C1 segment of cervical spinal cord (tissue), 14 donors: Measurements from ENCODE around the gene BACE2.

Source experiments
- DNase-seq, 14 donors: peaks; one replicate each; lab custom pipeline; 2025; lab: John Stamatoyannopoulos, UW

The BACE2 gene

DNA sequence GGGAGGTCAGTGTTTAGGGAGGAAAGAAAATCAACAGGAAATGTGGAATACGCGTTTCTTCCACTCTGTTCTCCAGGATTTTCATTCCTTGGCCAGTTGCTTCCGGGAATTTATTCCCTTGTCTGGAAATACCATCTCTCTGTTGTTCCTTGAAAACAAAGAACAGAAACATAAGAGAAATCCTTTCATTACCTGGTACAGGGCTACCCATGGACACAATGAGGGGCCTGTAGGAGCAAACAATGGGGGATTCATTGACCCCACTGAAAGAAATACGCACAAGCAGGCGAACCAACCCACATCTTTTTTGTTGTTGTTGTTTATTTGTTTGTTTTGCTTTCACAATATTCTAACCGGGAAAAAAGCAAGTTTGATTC, 20.0 kb upstream of the BACE2 start:
- DNase-seq: peak in 2 of 14 donors; percentile 25 to 45

DNA sequence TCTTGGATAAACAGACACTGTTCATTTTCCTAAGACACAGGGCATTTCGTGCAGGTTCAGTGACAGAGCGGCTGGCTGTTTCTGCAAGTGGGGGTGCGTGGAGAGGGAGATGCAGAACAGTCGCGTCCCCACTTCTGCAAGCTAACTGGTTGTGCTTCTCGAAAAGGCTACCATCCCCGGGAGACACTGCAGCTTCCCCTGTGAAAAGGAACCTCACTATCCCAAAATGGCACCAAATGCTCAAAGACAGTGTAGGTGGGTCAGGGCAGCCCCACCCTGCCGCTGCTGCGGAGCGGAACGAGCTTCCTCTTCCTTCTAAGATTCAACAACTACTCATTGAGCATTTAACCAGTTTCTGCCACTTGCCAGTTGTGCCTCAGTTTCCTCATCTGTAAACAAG, 19.2 kb upstream of the BACE2 start:
- DNase-seq: no peak

DNA sequence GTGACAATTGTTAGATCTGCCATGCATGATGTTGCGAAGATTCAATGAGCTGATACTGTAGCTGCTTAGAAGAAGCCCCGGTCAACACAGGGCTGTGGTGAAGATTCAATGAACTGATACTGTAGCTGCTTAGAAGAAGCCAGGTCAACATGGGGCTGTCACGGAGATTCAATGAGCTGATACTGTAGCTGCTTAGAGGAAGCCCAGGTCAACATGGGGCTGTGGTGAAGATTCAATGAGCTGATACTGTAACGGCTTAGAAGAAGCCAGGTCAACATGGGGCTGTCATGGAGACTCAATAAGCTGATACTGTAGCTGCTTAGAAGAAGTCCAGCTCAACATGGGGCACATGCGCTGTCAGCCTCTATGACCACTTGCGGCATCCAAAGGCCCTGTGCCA, 18.8 kb upstream of the BACE2 start:
- no peak for DNase-seq

DNA sequence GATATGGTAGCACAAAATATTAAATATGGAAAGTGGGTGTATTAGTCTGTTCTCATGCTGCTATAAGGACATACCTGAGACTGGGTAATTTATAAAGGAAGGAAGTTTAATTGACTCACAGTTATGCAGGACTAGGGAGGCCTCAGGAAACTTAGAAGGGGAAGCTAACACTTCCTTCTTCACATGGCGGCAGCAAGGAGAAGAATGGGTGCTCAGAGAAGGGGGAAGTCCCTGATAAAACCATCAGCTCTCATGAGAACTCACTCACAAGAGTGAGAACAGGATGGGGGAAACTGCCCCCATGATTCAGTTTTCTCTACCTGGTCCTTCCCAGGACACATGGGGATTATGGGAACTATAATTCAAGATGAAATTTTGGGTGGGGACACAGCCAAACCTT, 15.8 kb upstream of the BACE2 start:
- no peak for DNase-seq

DNA sequence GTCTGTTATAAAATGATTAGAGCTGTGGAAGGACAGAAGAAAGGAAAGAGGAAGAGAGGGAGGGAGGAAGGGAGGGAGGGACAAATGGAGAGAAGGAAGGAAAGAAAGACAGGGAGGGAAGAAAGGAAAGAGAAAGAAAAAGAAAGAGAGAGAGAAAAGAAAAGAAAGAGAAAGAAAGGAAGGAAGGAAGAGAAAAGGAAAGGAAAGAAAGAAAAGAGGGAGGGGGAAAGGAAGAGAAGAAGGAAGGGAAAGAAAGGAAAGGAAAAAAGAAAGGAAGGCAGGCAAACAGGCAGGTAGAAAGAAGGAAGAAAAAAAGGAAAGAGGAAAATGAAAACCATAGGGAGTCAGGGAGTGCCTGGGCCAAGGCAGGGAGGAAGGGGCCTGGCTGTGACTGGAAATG, 14.5 kb upstream of the BACE2 start:
- no peak for DNase-seq

DNA sequence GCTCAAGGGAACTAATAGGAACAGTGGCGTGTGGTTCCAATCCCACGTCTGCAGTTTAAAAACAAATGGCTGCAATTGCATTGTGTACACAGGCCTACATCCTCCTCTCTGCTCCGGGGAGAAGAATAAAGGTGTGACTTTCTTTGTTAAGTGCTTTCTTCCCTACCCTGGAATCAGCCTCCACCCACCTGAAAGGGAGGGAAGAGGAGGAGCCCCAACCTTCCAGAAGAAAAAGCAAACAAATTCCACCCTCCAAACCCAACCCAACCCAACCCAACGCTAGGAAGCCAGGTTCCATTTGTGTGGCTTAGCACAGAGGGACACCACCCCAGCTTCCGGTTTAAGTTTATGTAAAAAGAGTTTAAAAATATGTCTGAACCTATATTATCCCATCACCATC, 11.8 kb upstream of the BACE2 start:
- DNase-seq: no peak

DNA sequence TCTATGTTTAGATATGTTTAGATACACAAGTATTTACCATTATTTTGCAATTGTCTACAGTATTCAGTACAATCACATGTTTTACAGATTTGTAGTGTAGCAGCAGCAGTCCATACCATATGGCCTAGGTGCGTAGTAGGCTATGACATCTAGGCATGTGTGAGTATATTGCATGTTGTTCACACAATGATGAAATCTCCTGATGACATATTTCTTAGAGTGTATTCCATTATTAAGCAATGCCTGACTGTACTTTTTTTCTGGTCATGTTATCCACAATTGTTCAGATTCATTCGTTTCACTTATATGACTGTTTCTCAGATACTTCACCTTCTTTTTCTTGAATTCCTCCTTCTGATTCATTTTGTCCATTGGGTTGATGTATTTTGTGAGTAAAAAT, 9.9 kb upstream of the BACE2 start:
- no peak for DNase-seq

DNA sequence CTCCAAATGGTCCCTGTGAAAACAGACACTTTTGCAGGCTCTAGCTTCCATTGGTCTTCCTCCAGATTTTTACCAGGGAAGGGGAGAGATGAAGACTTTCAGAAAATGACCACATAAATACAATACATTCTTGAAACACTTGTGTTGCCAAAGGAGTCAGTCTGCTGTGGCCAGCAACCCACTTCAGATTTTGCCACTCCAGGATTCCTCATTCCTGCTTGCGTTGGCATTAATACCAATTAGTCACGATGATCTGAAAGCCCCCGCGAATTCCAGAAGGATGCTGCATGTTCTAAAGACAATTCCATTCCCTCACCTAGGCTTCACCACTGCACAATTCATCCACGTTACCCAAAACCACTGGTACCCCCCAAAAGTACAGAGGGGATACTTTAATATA, 7.9 kb upstream of the BACE2 start:
- DNase-seq: no peak

DNA sequence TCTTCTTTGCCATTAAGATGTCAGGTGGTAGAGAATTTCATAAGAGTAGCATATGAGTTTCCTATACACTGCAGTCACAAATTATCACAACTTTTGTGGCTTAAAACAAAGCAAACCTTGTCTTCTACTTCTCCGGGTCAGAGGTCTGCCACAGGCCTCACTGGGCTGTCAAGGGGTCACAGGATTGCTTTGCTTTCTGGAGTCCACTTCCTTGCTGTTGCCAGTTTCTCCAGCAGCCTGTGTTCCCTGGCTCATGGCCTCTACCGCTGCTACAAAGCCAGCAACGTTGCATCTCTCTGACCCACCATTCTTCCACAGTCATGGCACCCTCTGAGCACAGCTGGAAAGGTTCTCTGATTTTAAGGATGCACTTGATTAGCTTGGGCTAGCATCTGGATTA, 6.5 kb upstream of the BACE2 start:
- DNase-seq: no peak

DNA sequence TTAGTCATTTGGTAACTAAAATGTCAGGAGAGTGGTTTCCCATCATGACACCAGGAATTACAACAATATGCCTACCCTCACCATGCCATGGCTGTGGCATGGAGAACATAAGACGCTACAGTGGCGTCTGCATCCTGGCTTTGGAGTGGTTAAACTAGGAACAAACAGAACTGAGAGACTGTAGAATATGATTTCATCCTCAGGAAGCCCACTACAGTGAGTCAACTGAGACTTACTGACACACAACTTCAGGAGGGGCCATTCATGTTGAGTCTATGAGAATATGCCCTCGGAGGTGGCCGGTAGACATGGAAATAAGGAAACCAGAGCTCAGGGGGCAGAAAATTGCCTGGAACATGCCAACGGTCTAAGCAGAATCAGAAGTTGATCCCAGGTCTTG, 5.9 kb upstream of the BACE2 start:
- DNase-seq: no peak

DNA sequence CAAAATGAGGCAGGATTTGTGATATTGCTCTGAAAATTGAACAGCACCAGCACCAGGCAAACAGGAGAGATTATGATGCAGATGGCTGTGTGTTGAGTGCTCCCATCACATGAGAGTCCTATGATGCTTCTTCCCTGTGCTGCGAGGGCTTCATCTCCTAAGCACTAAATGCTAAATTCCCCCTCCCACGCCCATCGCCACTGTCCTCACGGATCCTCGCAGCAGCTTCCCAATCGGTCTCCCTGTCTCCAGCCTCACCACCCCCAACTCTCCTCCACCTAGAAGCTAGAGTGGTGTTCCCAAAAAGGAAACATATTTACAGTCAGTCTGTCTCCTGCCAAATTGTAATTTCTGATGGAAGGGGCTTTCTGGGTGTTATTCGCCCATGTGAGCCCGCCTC, 4.9 kb upstream of the BACE2 start:
- no peak for DNase-seq

DNA sequence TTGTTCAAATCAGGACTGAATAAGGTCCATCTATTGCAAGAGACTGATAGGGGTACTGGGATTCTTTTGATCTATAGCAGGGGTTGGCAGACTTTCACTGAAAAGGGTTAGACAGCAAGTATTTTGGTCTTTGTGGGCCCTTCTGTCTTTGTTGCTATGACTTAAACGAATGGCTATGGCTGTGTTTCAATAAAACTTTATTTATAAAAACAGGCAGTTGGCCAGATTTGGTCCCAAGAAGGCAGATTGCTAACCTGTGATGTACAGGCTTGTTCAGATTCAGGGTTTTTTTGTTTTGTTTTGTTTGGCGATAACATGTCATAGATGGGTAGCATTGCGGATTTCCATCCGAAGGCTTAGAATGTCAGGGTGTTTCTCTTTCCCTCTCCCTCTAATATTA, 3.9 kb upstream of the BACE2 start:
- DNase-seq: no peak

DNA sequence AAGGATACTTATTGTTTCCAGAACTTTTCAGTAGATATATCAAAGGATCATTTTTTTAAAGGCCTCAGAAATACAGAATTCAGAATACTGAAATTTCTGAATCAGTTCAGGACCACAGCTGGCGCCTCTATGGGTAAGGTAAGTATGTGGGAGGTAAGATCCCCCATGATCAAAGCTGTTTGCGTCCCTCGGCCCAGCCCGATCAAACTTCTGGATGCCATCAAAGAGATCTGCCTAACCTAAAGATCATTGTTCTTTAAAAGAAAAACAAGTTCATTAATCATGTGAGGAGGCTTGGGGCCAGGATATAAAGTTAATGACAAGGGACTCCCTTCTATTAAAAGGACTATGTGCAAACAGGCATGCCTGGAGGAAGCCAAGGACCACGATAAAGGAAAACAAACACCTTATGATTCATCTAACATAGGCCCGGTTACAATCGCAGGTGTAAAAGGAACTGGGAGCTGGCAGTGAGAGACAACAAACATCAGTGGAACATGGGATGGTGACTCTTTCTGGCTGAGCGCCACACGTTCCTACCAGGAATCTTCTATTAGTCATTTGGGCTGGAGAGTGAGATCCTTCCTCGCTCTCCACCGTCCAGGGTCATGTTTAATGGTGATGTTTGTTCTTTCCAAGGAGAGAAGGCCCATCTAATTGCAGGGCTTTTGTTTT, 2.8 kb upstream of the BACE2 start:
- DNase-seq: no peak

DNA sequence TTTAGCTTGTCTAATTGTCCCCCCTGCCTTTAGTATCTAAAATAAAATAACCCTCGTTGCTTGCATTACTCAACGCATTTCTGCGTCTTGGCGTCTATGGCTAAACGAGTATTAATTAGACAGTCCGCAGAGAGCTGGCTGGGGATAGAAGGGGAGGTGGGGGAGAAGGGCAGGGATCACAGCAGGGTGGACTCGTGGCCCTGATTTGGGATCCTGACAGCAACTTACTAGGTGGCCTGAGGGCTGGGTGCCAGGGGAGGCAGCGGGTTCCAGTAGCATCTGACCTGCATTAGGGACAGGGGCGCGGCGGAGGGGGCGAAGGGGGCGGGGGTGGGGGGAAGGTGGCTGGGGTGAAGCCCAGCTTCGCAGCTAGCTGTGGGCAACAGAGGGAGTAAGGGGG, 1.1 kb upstream of the BACE2 start:
- peak in 4 of 14 donors; percentile 24 to 63 (median 43) for DNase-seq

DNA sequence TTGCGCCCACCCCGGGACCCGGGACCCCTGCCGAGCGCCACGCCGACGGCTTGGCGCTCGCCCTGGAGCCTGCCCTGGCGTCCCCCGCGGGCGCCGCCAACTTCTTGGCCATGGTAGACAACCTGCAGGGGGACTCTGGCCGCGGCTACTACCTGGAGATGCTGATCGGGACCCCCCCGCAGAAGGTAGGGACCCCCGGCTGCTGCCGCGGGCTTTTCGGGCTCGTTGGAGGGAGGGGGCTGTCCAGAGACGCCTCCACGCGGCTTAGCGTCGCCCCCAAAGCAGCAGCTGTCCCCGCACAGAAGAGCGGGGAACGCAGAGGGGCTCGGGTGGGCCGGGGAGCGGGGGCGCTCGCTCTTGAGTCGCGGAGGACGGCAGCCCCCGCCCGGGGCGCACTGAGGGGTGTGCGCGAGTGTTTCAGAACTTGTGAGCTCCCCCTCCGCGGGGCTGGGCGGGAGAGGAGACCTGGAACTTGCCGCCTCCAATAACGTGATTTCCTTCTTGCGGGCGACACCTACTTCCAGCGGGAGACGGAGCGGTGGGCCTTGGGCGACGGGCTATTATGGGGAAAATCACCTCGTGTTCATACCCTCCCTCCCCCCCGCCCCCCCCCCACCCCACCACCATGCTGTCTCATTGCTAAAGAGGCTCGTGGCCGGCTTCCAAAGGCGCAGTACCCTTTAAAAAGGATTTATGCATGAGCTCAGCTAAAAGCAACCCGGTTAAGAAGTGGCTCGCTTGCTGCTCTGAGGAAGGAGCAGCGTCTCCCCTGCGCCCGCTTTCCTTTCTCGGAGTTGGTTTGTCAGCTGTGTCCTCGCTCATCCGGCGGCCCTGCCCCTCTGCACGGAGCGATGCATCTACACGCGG, 664 bp downstream of the BACE2 start:
- peak in 6 of 14 donors; percentile 17 to 78 (median 27) for DNase-seq

DNA sequence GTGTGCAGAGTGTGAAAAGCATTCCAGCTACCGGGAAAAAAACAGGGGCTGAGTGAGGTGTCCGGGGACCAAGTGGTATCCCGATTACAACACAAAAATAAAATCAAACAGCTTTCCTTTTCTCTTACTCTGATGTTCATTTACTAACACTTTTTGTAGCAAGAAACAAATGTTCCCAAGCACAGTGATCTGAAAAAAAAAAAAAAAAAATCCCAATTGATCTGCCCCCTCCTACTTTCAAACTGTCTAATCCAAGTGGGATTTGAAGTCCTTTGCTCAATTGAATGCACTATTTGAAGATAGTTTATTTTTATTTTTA, 1.3 kb downstream of the BACE2 start:
- DNase-seq: no peak

DNA sequence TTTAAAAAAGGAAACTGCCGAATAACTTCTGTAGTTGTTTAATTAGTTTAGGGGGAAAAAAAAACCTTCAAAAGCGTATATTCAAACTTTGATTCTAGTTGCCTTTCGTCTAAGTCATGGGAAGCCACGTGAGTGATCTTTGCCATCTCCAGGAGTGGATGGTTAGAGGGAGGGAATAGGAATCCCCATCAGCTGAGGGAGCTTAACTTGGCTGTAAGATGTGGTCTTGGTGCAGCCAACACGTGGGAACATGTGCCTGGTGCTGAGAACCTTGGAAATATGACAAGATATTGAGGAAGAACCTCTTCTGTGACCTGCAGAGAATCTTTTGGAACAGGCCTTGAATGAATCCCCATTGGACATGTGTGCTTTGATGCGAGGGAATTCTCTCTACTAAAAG, 1.7 kb downstream of the BACE2 start:
- no peak for DNase-seq

DNA sequence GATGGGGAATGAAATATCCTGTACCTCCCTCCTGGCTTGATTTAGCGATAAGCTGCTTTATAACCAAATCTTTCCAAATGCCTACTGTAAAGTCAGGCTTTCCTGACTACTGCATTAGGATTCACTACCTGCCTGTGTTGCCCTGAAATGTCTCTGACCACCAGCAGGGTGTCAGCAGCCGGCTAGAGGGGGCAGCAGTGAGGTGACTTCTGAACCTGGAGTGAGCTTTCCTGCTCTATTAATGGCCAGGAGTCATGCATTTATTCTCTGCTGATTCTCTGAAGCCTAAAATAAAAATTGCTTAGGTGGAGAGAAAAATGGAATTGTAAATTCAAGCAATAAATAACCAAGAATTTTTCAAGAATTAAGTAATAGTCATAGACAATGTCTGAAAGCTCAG, 2.5 kb downstream of the BACE2 start:
- DNase-seq: peak in 1 of 14 donors; percentile 18

DNA sequence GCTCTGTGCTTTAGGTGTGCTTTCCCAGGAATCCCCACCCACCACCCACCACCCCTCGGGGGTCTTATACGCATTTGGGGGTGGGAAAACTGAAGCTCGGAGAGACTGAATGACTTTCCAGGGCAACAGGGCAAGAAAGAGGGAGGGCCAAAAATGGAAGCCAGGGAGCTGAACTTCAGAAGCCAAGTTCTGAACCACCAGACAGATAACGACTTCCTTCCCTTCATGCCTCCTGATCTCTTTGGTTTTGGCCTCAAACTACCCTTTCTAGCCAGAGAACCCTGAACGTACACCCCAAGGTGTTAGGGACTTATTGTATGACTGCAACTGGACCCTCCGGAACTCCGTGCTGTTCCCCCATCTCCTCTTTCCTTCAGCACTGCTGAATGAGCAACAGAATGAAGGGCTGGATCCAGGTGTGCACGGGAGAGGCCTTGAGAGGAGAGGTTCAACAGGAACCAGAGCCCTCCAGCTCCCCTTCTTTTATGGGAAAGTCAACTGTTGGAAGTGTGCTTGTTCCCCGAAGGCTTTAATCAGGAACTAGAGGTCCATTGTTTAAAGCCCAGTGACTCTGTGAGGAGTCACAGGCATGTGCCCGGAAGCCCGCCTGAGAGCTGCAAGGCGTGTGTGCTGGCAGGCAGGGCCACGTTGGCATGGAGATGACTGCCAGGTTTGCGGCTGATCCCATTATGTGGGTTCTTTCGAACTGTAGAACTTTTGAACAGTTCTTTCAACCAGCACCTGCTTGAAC, 3.1 kb downstream of the BACE2 start:
- peak in 8 of 14 donors; percentile 14 to 87 (median 42) for DNase-seq

DNA sequence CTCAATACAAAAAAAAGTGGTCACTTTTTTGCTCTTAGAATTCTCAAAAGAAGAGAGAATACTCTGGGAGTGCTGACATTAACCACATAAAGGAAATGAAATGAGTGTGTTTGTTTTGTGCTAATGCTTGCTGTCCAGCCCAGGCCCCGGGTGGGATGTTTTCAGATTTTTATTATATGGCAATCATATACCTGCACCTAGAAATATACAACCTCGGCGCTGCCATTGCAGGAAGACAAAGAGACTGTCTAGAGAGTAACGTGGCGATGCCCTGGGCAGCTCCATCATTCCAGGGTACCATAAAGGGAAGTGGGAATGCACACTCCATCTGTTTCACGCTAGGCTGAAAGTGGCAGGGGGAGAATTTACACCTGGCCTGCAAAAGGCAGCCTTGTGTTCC, 7.1 kb downstream of the BACE2 start:
- no peak for DNase-seq

DNA sequence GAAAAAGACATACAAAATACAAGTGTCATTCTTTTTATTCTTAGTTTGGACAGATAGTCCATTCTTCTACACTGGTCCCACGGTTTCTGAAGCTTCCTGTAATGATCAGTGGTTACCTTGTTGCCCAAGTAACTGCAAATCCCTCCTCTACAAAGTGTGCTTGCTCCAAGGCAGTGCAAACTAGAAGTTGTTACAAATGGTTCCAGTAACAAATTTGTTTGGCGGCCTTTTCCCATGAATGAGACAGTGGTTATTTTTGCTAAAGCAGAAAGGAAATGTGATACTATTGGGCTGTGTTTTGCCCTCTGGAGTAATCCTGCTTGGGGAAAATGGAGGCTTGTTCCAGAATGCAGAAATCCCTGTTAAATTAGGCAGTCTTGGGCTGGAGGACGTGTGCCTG, 8.9 kb downstream of the BACE2 start:
- no peak for DNase-seq

DNA sequence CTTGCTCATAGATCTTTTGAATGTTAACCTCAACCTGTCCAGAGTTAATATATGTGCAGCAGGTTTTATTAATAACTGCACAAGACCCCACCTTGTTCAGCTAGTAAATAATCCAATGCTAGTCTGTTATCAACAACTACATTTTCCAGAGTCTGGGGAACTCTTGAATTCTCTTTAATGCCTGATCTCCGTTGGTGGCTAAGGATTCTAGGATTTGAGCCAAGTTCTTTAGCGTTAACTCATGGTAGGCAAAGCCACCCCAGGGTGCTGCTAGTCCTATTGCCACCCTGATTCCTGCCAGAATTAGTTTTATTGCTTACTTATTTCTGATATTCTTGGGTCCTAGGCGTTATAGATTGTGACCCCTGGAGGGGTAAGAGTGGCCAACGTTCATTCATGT, 12.8 kb downstream of the BACE2 start:
- DNase-seq: no peak

DNA sequence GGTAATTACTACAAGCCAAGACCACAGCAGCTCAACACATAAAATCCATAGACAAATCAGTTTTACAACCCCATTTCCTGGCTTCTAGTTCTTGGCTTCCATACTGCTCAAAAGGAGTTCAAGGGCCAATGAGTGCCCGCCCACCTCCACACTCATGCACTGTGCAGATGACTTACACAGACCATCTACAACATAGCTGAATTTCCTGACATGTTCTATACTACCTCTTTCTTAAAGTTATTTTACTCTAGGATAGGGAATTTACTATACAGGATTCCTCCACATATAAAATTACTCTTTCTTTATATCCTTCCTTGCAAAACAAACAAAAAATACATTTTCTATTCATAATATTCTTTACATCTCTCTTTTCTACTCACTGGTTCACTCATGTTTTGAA, 14.6 kb downstream of the BACE2 start:
- no peak for DNase-seq
